Testis (tissue), 3 donors: ENCODE data around the gene OGFOD3. TPM values are rescaled to one million over a fixed set of nuclear protein-coding genes. Genes with fewer than 3 reads are reported as not detected.
"Not testable (repeated sequence)": the region's sequence is repeated elsewhere in the genome, so short reads cannot be mapped to it uniquely, and the experiment has no call there.

Experiments
- DNase-seq: peaks from one replicate; pipeline ENCODE4 v3.0.0-alpha.2; 2019
- H3K27ac ChIP-seq, 2 donors: fragments of 200-600 bp; sonication (generic); one replicate each; pipeline ENCODE4 v1.5.1; 2019
- H3K27me3 ChIP-seq: fragments of 200-600 bp; sonication (generic); one replicate; pipeline ENCODE4 v1.5.1; 2019
- H3K36me3 ChIP-seq: fragments of 200-600 bp; sonication (generic); one replicate; pipeline ENCODE4 v1.5.1; 2017; ENCODE audit warnings: low read depth; ENCODE audit errors: missing control alignments
- H3K4me1 ChIP-seq: fragments of 200-600 bp; sonication (generic); one replicate; pipeline ENCODE4 v1.5.1; 2019
- H3K4me3 ChIP-seq, 2 donors: fragments of 200-600 bp; sonication (generic); one replicate each; pipeline ENCODE4 v1.5.1; 2017 to 2019
- H3K9me3 ChIP-seq: fragments of 200-600 bp; sonication (generic); one replicate; pipeline ENCODE4 v1.5.1; 2017
- POLR2A ChIP-seq: fragments of 450-650 bp; IDR thresholded peaks from one replicate; pipeline ENCODE4 v1.6.1; 2017; ENCODE audit warnings: antibody characterized with exemption, mild to moderate bottlenecking, moderate library complexity
- WGBS, 2 donors: methylation state at CpG; one replicate each; pipeline ENCODE4 v1.1.5; 2018; 5-methylcytosine and 5-hydroxymethylcytosine counted together
- intact Hi-C: fragments of 100-400 bp; cut with DNase I; formaldehyde crosslinking; loops from one replicate; pipeline ENCODE4 v1.15.1; 2023; ENCODE audit warnings: low total_unique reads
- polyA plus RNA-seq: library from polyadenylated mRNA; stranded (reverse); fragments of 350-450 nt; fragmentation: Illumina TruSeq; extraction: RNeasy Lipid Tissue Mini Kit (QIAGEN cat#74804); gene quantifications from one replicate; pipeline ENCODE4 v1.2.3, GENCODE V29; 2014; ENCODE audit warnings: low read depth, low replicate concordance; ENCODE audit not compliant: insufficient read depth
- total RNA-seq, 2 donors: library from RNA; depleted of rRNA; stranded (reverse); fragments of >200 nt; gene quantifications; one replicate each; pipeline ENCODE4 v1.2.3, GENCODE V29; 2016
- TF ChIP-seq, protein P1 (sequence below), 3 experiments: fragments of 450-650 bp in 2 of 3; fragments of 200-600 bp in 1 of 3; sonication (generic) in 1 of 3; IDR thresholded peaks; one replicate each; pipeline ENCODE4 v1.5.1; 2016 to 2019; ENCODE audit warnings: antibody characterized with exemption in 3 of 3, mild to moderate bottlenecking in 2 of 3, moderate library complexity in 1 of 3

OGFOD3 gene
- total and polyA plus RNA-seq, 3 donors from 2014 or later = 19.6 to 37.4 (median 28.9) TPM

DNA sequence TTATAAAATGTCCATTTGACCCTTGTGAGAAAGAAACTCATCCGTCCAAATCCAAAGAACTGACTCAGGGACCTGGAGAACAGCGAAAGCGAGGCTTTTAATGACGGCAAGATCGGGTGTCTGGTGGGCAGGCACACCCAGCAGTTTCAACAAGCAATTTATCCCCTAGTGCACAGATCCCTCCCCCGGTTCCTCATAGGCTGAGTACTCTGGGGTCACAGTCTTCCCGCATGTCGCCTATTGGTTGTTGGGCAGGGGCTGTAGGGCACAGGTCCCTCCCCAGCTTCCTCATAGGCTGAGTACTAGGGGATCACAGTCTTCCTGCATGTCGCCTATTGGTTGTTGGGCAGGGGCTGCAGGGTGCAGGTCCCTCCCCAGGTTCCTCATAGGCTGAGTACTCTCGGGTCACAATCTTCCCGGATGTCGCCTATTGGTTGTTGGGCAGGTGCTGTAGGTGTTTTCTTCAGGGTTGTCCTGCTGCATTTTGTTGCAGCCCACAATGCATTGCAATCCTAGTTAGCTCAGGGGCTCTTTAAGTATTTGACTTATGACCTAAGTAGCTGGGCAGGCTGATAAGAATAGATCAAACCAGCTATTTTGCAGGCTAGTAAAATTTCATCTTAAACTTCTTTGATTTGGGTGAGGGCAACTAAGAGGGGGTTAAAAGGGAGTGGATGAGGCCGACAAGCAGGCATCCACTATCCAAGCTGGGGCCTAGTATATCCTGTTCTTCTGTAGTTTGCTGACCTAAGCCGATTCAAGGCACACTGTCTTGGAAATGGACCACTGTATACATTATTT is 50.5 kb downstream of the OGFOD3 start:
- no peaks in the 10 kb centered on the region for H3K36me3 ChIP-seq
- DNase-seq = peak; percentile 48
- no peaks in the 10 kb centered on the region for H3K4me1 ChIP-seq
- no peaks in the 10 kb centered on the region for H3K27me3 ChIP-seq
- 70 to 83% methylated on average over 14 of the region's 14 CpGs for WGBS, 2 donors
- TF ChIP-seq POLR2A = no peak
- TF ChIP-seq, protein P1, sequence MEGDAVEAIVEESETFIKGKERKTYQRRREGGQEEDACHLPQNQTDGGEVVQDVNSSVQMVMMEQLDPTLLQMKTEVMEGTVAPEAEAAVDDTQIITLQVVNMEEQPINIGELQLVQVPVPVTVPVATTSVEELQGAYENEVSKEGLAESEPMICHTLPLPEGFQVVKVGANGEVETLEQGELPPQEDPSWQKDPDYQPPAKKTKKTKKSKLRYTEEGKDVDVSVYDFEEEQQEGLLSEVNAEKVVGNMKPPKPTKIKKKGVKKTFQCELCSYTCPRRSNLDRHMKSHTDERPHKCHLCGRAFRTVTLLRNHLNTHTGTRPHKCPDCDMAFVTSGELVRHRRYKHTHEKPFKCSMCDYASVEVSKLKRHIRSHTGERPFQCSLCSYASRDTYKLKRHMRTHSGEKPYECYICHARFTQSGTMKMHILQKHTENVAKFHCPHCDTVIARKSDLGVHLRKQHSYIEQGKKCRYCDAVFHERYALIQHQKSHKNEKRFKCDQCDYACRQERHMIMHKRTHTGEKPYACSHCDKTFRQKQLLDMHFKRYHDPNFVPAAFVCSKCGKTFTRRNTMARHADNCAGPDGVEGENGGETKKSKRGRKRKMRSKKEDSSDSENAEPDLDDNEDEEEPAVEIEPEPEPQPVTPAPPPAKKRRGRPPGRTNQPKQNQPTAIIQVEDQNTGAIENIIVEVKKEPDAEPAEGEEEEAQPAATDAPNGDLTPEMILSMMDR (IDR thresholded peaks at IDR 0.05) = no peak
- intact Hi-C loops = no loop called here
- H3K4me3 ChIP-seq = no peak overlapping the region
- no peak overlapping the region for H3K27ac ChIP-seq
- no peaks in the 10 kb centered on the region for H3K9me3 ChIP-seq

DNA sequence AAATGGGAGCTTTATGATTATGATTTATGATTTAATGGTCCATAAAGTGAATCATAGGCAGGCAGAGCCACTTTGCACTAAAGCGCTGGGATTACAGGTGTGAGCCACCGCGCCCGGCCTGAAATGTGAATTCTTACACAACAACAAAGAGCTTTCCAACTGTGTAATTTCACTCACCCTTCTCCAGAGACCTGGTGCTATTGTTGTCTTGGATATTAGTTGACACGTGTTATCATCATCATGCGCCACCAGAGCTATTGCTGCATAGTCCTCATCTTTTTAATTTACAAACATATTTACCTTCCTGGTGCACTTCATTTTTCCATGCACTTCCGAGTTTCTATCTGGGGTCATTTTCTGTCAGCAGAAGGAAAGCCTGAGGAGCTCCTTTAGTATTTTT is 51.6 kb downstream of the OGFOD3 start:
- H3K4me1 ChIP-seq = no peaks in the 10 kb centered on the region
- H3K27me3 ChIP-seq = no peaks in the 10 kb centered on the region
- H3K27ac ChIP-seq = no peak overlapping the region
- intact Hi-C loops = no loop called here
- no peak overlapping the region for H3K4me3 ChIP-seq
- TF ChIP-seq, protein P1 (IDR thresholded peaks at IDR 0.05) = no peak
- TF ChIP-seq POLR2A = no peak
- H3K9me3 ChIP-seq = no peaks in the 10 kb centered on the region
- H3K36me3 ChIP-seq = no peaks in the 10 kb centered on the region
- no peak for DNase-seq
- 90 to 91% methylated on average over 7 of the region's 7 CpGs for WGBS, 2 donors

DNA sequence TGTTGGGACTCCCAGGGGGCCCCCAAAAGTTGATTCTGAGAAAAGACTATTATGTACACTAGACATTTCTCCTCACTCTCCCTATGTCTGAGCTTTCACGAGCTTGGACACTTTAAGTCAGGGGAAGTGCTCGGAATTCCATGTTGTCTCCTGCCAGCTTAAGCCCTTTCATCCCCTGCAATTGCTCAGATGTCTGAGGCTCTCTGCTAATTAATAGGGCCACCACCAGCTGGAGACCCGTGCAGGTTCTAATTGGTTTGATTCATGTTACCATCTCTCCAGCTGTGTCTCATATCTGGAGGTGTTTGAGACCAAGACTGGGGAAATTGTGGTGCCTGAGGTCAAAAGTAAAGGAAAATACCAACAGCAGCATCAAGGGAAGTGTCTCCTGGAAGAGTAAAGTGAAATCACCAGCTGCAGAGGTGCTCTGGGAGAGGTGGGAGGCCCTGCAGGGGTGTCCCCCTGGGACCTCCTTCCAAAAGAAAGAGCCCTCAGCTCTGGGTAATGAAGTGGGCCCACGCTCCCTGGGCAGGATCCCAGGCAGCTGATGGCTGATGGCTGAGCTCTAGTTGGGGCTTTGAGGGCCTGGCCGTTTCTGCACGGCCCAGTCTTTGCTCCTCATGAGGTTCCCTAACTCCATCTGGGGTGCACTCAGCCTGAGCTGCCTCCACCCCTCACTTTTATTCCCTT is 52.6 kb downstream of the OGFOD3 start:
- Histone ChIP-seq H3K4me3 (no peak overlapping the region), H3K4me1 (no peaks in the 10 kb centered on the region), H3K9me3 (no peaks in the 10 kb centered on the region), H3K36me3 (no peaks in the 10 kb centered on the region), H3K27me3 (no peaks in the 10 kb centered on the region), H3K27ac (no peak overlapping the region)
- DNase-seq = no peak
- intact Hi-C loops = no loop called here
- 70 to 81% methylated on average over 6 of the region's 6 CpGs for WGBS, 2 donors
- no peak for TF ChIP-seq POLR2A
- TF ChIP-seq, protein P1 (IDR thresholded peaks at IDR 0.05) = no peak

DNA sequence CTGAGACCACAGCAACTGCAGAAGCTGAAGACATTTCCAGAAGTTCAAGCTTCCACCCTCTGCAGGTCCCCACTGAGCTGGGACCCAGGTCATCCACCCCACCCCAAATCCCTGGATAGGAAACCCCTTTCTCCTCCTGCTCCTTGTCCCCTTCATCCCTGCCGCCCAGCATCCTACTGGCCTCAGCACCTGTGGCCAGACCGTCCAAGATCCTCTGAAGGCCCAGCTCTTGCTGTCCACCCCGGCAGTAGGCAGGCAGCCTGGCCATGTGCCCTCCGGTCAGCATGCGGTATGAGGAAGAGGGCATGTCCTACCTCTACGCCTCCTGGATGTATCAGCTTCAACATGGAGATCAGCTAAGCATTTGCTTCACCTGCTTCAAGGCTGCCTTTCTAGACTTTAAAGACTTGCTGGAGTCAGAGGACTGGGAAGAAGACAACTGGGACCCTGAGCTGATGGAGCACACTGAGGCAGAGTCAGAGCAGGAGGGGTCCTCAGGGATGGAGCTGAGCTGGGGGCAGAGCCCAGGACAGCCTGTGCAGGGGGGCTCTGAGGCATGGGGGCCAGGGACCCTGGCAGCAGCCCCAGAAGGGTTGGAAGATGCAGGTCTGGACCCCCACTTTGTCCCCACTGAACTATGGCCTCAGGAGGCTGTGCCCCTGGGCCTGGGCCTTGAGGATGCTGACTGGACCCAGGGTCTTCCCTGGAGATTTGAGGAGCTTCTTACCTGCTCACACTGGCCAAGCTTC is 56.3 kb downstream of the OGFOD3 start:
- no peak for TF ChIP-seq POLR2A
- TF ChIP-seq, protein P1 (IDR thresholded peaks at IDR 0.05) = no peak
- WGBS, 2 donors = 90 to 95% methylated on average over 6 of the region's 6 CpGs
- intact Hi-C loops = no loop called here

DNA sequence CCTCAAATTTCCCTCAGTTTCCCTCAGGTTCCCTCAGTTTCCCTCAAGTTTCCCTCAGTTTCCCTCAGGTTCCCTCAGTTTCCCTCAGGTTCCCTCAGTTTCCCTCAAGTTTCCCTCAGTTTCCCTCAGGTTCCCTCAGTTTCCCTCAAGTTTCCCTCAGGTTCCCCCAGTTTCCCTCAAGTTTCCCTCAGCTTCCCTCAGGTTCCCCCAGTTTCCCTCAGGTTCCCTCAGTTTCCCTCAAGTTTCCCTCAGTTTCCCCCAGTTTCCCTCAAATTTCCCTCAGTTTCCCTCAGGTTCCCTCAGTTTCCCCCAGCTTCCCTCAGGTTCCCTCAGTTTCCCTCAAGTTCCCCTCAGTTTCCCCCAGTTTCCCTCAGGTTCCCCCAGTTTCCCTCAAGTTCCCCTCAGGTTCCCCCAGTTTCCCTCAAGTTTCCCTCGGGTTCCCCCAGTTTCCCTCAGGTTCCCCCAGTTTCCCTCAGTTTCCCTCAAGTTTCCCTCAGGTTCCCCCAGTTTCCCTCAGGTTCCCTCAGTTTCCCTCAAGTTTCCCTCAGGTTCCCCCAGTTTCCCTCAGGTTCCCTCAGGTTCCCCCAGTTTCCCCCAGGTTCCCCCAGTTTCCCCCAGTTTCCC is 58.8 kb downstream of the OGFOD3 start:
- not testable (repeated sequence) for H3K27ac ChIP-seq, H3K36me3 ChIP-seq, H3K4me1 ChIP-seq, H3K9me3 ChIP-seq, H3K4me3 ChIP-seq, DNase-seq, H3K27me3 ChIP-seq
- 67 to 80% methylated on average over 1 of the region's 1 CpG for WGBS, 2 donors
- intact Hi-C loops = loop anchor here (10.0 kb wide), 1 partner anchor 55 kb away; the partner anchor contains the start of genes HEXD and OGFOD3

More for the DNA sequence above, 56.3 kb downstream of the OGFOD3 start:
- DNase-seq = no peak
- Histone ChIP-seq H3K9me3 (no peaks in the 10 kb centered on the region), H3K36me3 (no peaks in the 10 kb centered on the region), H3K4me3 (no peak overlapping the region), H3K4me1 (no peaks in the 10 kb centered on the region), H3K27ac (no peak overlapping the region), H3K27me3 (no peaks in the 10 kb centered on the region)
